ENCODE data around the gene FGGY. TPM values are rescaled to one million over a fixed set of nuclear protein-coding genes. Genes with fewer than 3 reads are reported as not detected.
"Not testable (repeated sequence)": the region's sequence is repeated elsewhere in the genome, so short reads cannot be mapped to it uniquely, and the experiment has no call there.

FGGY gene, protein sequence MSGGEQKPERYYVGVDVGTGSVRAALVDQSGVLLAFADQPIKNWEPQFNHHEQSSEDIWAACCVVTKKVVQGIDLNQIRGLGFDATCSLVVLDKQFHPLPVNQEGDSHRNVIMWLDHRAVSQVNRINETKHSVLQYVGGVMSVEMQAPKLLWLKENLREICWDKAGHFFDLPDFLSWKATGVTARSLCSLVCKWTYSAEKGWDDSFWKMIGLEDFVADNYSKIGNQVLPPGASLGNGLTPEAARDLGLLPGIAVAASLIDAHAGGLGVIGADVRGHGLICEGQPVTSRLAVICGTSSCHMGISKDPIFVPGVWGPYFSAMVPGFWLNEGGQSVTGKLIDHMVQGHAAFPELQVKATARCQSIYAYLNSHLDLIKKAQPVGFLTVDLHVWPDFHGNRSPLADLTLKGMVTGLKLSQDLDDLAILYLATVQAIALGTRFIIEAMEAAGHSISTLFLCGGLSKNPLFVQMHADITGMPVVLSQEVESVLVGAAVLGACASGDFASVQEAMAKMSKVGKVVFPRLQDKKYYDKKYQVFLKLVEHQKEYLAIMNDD
- 72.2 TPM for total RNA-seq

DNA sequence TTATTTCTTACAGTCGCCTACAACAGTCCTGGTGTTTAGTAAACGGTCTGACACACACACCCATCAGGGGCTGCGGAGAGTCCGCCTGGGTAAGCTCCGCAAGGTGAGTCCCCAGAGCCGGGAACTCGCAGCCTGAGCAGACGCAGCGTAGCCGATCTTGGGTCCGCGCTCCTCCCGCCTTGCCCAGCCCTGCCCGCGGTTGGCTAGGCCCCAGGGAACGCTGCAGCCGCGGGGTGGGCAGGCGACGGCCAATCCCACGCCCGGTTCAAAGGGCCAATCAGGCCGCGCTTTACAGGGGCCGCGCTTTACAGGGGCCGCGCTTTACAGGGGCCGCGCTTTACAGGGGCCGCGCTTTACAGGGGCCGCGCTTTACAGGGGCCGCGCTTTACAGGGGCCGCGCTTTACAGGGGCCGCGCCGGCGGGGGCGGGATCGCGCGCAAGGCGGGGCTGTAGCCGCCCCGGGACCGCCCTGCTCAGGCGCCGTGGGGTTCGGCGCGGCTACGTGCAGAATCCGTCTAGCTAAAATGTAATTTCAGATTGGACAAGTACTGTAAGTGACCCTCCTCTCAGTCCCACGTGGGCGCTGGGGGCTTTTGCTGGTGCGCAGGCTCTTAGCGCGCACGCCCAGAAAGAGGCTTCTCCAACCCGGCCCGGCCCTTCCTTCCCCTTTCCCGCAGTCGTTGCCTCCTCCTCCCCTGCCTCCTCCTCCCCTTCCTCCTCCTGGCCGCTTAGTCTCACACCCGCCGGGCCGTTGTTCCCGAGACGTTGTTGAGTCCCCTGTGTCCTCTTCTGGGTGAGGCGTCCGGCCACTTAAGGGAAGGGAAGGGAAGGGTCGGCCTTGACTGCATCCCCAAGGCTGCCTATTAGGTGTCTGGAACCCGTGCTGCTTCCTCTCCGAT lies at the start of gene FGGY:
Gene FGGY, plus strand, starts transcription at position 737 of the 899 bp plus-strand sequence. CDS start 24,456 bp downstream, outside the sequence.
- ATAC-seq, result peak; percentile 85
- peak; percentile 98 for DNase-seq (ENCODE audit: low spot score)

DNA sequence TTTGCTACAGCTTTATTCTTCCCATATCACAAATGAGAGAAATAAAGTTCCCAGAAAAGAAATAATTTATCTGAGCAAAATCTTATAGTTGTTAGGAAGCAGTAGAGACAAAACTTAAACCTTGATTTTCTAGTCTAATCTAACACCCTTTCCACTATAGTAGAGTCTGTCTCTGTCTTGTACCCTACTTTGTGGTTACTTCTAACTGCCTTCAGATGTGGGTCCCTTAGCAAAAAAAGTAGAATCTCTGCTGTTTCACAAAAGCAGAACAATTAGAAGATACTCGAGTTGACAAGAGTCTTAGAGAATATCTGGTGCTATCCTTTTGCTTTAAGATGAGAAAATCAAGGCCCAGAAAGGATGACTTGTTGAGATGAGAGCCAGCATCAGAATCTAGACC lies 48.1 kb upstream of the FGGY start:
- ATAC-seq, result no peak
- no peak for DNase-seq (ENCODE audit: low spot score)

DNA sequence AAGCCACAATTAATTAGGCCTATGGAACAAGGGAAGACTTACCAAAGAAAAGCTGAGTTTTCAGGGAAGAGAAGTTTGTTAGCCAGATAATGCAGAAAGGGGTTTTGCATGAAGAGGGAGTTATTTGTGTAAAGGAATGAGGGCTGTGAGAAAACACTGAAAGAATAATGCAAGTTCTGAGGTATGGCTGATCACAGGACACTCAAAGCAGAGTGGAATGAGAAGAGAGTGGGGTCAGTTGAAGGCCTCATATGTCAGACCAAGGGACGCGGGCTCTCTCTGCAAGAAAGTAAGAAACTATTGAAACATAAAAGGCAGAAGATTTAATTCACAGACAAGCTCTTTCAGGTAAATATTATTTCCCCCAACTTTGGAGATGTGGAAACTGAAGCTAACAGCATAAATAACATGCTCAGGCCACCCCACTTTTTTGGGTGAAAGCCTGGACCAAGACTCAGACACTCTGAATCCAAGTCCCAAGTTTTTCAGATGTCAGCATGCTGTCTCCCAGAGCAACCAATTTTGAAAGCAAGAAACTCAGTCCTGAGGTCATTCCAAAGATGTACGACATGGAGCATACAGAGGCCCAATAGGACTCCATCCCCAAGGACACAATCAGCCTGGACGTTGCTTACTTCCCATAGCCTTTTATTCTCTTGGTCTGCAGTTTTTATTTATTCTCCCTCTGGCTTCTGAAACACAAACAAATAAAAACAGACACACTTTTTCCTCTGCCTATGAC lies 47.3 kb upstream of the FGGY start:
- no peak for DNase-seq (ENCODE audit: low spot score)
- no peak for ATAC-seq

DNA sequence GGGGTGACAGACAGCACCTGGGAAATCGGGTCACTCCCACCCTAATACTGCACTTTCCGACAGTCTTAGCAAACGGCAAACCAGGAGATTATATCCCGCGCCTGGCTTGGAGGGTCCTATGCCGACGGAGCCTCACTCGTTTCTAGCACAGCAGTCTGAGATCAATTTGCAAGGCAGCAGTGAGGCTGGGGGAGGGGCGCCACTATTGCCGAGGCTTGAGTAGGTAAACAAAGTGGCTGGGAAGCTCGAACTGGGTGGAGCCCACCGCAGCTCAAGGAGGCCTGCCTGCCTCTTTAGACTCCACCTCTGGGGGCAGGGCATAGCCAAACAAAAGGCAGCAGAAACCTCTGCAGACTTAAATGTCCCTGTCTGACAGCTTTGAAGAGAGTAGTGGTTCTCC lies 45.8 kb upstream of the FGGY start:
- DNase-seq (ENCODE audit: low spot score); ATAC-seq: not testable (repeated sequence)

DNA sequence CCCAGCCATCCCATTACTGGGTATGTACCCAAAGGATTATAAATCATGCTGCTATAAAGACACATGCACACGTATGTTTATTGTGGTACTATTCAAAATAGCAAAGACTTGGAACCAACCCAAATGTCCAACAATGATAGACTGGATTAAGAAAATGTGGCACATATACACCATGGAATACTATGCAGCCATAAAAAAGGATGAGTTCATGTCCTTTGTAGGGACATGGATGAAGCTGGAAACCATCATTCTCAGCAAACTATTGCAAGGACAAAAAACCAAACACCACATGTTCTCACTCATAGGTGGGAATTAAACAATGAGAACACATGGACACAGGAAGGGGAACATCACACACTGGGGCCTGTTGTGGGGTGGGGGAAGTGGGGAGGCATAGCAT lies 40.5 kb upstream of the FGGY start:
- DNase-seq (ENCODE audit: low spot score); ATAC-seq: not testable (repeated sequence)

DNA sequence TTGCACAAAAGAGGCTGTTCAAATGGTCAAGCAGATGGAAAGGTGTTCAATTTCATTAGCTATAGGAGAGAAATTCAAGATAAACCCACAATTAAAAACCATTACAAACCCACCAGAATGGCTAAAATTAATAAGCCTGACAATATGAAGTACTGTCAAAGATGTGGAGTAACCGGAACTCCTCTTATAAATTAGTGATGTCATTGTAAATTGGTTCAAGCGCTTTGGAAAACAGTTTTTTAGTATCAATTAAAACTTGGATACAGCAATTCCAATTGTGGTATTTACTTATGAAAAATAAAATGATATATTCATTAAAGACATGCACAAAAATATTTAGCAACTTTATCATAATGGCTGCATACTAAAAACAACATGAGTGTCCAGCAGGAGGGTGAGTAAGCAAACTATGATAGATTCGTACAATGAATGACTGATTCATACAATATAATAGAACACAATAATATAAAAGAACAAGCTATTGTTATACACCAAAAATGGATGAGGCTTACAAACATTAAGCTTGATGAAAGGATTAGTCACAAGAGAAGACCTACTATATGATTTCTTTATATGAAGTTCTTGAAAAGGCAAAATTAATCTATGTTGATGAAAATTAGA lies 38.4 kb upstream of the FGGY start:
- DNase-seq (ENCODE audit: low spot score), result no peak
- ATAC-seq, result no peak

DNA sequence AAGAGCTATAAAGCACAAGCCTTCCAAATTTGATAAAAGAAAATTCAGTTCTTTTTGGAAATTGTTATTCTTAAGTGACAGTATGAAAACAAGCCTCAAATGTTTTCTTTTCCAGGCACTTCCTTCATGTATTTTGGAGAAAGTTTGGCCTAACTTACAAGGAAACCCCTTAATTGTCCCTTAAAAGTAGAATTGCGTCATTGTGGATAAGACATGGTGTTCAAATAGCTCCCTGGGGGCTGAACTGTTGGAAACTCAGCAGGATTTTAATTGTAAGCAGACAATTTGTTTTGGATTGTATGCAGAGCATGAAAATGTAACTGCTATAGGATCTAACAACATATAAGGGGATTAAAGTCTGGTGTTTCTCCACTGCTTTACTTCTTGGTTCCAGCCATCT lies 35.4 kb upstream of the FGGY start:
- ATAC-seq (no peak), DNase-seq (ENCODE audit: low spot score) (no peak)

DNA sequence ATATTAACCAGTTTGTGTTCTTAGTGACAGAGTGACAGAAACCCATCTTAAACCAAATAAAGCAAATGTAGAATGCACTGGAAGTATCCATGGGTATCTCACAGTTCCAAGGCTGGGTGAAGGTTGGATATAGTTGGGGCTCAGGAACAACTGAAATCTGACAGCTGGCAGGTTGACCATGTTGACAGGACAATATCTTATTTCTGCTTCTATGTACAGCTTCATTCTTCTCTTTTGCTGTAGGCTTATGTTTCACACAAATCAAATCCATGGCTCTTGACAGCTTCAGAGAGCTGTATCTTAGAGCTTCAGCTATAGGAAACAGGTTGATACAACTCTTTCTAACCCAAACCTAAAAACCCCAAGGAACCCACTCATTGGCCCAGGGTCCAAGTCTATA lies 34.3 kb upstream of the FGGY start:
- ATAC-seq (no peak), DNase-seq (ENCODE audit: low spot score) (no peak)

DNA sequence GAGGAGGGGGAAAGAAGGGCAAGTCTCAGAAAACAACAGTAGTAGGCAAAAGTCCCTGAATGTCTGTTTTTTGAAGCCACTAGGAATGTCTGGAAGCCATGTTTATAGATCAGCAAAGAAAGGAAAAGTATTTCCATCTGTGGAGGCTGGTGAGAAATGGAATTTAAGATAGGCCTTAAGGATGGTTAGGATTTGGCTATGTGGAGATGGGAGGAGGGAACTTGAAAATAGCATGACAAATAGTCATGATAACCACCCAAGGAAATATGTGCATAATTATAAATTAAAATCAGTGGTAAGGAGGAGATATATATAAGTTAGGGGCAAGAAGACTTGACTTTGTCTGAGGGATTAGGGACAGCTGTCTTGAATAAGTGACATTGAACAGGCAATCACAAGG lies 33.8 kb upstream of the FGGY start:
- ATAC-seq (no peak), DNase-seq (ENCODE audit: low spot score) (no peak)

DNA sequence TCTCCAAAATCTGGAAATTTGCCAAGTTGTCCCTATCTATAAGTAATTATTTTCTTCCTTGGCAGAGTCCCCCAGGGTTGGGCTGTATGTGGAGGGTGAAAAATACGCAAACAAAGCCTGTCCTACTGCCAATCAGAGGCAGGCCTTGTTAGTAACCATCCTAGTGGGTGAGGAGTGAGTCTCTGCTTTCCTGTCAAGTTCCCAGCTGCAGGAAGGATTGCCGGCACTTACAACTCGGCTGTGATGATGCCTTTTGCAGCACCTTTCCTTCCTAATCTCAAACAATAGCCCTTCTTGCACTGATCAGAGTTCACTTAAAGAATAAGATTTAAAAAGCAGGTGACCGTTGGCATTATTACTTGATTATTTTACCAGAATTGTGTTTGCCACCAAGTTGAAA lies 31.3 kb upstream of the FGGY start:
- ATAC-seq (no peak), DNase-seq (ENCODE audit: low spot score) (no peak)

DNA sequence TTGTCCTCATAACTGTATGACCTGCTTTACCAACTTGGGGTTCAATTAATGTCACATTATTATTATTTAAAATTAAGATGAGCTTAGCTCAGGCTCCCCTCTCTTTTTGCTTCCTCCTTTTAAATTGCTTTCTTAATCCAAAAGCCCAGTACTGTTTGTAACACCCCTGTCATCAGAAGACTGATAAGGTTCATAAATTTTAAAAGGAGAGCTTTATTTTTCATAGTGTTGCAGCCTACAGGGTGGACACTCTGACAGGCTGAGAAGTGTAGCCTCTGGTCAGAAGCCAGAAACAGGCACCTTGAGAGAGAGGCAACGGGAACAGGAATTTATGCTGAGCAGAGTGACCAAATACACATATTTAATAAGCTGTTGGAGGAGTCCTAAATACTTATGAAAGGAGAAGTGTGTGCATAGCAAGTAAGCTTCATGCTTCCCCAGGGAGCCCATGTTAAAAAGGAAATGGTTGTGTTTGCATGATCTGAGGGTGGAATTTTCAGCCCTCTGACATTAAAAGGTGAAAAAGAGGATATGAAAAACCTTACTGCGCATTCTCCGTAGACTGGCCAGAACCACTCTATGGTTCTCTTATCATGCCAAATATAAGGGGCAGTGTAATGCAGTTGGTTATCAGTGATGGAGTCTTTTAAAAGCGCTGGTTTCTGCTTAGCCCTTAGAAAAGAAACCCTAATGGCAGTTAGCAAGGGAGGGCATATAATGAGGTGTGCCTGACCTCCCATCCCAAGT lies 30.5 kb upstream of the FGGY start:
- DNase-seq (ENCODE audit: low spot score), result no peak

DNA sequence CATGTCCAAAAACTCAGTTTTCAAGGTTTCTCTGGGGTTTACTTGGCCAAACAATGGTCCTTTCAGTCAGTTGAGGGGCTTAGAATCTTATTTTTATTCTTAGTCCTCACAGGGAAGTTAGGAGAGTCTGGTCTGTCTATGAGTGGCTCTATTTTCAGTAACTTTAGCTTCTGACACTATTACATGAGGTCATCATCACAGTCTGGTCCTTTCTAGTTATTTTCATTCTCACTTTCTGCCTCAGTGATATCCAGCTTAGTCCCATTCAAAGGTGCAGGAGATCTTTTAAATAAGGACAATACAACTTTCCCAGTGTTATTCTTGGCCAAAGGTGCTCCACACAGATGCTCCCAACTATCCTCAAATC lies 30.0 kb upstream of the FGGY start:
- ATAC-seq (no peak), DNase-seq (ENCODE audit: low spot score) (no peak)

More for the DNA sequence above, 30.5 kb upstream of the FGGY start:
- ATAC-seq, result no peak

DNA sequence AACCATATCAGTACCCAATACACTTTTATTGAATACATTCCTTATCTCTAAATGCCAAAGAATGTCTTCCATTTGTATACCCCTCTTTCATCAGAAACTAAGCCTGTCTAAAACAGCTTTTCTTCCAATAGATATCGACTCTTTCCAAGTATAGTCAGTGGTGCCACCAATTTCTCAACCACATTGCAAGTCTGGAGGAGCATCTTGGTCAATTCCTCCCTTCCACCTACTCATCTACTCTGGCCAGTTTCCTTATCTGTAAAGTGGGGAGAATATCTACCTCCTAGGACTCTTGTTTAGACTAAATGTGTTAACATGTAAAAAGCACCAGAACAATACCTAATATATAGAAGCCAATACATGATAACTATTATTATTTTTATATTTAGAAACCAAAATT lies 28.5 kb upstream of the FGGY start:
- no peak for ATAC-seq

DNA sequence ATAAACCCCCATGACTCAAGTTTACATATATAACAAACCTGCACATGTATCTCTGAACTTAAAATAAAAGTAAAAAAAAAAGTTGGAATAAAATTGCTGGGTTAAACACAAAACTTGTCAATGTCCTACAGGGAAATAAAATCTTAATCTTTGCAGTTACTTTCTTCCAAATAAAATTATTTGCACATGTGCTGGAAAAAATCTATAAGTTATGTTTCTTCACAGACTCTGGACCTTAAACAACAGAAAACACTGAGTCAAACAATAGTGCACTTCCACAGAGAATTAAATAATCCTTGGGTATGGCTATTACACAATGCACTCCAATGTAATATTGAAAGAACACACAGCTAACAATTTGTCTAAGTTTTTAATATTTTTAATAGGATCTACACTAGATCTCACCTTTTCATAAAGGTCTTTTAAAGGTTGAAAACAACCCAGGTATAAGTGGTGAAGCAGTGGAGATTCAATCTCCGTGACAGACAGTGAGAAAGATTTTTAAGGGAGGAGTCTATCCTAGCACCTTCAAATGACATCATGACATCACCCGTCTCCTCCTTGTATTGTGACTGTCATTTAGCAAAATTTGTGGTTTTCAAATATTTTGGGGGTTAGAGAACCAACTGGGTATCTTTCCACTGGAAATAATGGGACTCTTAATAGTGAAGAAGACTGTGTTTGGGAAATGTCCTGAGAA lies 25.2 kb upstream of the FGGY start:
- no peak for ATAC-seq

More for the DNA sequence above, 28.5 kb upstream of the FGGY start:
- DNase-seq (ENCODE audit: low spot score), result no peak

DNA sequence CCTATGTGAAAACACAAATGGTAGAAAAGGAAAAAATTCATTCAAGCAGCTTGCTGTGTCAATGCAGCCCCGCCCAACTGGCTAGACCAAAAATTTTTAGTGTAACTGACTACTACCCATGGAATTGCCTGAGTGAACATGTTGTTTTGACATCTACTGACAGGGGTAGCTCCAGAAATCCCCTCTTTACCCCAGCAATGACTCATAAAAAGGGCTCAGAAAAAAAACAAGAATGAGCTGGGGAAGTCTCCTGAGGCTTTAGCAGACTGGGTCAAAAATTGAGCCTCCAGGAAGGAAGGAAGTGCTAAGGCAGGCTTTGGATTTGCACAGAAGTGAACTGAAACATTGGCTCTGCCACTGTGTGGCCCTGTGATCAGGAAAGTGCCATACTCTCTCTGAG lies 24.4 kb upstream of the FGGY start:
- ATAC-seq, result no peak
- DNase-seq (ENCODE audit: low spot score), result no peak

More for the DNA sequence above, 25.2 kb upstream of the FGGY start:
- no peak for DNase-seq (ENCODE audit: low spot score)

DNA sequence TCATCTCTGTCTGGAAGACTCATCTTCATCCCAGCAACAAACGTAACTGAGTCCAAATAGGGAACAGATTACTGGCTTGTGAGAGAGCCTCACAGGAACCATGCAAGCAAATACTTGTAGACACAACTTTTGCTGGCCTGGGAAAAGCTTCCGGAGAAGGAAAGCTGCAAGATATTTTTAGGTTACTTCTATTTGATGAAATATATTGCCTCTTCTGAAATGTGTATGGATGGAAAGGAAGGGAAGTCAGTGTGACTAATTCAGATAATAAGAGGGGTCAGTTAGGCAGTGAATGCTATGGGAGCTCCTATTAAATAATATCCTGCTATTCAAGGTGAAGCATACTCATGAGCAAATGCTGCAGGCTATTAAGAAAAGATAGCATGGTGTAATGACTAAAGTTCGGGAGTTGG lies 20.4 kb upstream of the FGGY start:
- DNase-seq (ENCODE audit: low spot score) (no peak), ATAC-seq (no peak)

DNA sequence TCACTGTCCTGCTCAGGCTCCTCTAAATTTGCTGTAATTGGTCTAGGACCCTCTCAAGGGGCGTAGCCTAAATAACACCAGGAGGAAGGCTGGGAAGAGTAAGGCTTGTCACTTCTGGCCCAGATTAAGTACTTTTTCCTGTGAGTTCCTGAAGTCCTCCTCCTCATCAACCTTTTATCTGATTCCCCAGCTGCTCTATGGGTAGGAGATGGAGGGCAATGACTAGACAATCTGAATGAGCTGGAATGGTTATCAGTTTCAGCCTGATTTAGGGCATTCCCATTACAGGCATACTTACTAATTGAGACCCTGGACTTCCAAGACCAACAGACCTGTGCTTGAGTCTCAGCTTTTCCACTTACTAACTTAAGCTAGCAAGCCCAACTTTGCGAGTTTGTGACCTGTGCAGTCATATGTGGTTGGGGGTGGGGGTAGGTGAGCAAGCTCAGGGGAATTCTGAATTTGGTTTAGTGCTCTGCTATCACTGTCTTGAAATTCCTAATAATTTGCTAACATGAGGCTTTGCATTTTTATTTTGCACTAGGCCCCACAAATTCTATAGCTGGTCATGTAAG lies 18.0 kb upstream of the FGGY start:
- ATAC-seq, result no peak

DNA sequence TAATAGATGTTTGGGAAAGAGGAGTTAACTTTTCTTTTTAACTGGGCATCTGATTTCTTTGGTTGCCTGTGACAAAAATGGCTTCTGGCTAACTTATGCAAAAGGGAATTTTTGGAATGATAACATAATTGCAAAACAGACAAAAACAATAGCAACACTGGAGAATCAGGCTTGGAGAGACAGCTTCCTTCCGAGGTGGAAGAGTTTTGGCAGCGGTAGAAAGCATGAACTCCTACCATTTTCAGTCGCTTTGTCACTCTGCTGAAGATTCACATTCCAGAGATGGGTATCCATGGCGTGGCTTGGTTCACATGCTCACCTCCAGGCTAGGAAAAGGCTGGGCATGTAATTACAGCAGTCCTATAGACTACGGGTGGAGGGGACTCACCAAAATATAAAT lies 17.2 kb upstream of the FGGY start:
- no peak for ATAC-seq

More for the DNA sequence above, 18.0 kb upstream of the FGGY start:
- no peak for DNase-seq (ENCODE audit: low spot score)

DNA sequence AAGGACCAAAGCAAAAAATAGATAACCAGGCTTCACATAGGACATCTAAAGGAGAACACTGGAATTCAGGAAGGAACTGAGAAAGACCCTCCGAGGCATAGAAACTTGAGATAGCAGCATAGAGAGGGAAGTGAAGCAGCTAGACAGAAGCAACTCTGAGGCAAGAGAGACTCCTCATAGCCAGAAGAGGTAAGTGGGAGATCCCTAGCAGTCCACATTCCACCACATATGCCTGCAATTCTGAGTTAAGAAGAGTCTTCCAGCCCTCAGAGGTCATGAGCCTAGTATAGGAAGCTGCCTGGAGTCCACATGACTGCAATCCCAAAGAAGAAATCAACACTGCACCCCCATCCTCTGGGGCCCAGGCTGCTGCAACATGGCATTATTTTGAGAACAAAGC lies 13.9 kb upstream of the FGGY start:
- no peak for DNase-seq (ENCODE audit: low spot score)
- no peak for ATAC-seq

More for the DNA sequence above, 17.2 kb upstream of the FGGY start:
- no peak for DNase-seq (ENCODE audit: low spot score)
